Endothelial cell of umbilical vein (primary cell): ENCODE measurements around the gene NFYC. TPM values are rescaled to one million over a fixed set of nuclear protein-coding genes. Genes with fewer than 3 reads are reported as not detected.

Experiments
- BruUV-seq: library from RNA; stranded (reverse); fragments of 400-500 nt; replicated peaks from 2 replicates; lab custom pipeline; 2021; lab: Mats Ljungman, UMichigan
- CTCF ChIA-PET: fragments of 300-600, 350-600 bp; sonication (Branson Sonifier 250); formaldehyde crosslinking; loops from one replicate; lab custom pipeline; 2021; ENCODE audit warnings: antibody characterized with exemption, inconsistent platforms; lab: Charles Lee
- POLR2A ChIA-PET: fragments of 300-600, 350-600 bp; sonication (Branson Sonifier 250); formaldehyde crosslinking; loops from one replicate; lab custom pipeline; 2021; ENCODE audit warnings: antibody characterized with exemption, inconsistent platforms; lab: Charles Lee
- DNase-seq: peaks from one replicate; pipeline ENCODE4 v3.0.0-alpha.2; 2011; ENCODE audit warnings: low read depth, low spot score
- FAIRE-seq: peaks from 2 replicates; lab custom pipeline; 2011; peaks lifted over from hg19 to GRCh38; lab: Jason Lieb, UNC
- H2AFZ ChIP-seq: 2 replicates; pipeline ENCODE4 v1.6.0; 2012; ENCODE audit warnings: low read depth, low read length, control low read depth, inconsistent platforms
- H3K27ac ChIP-seq: 2 replicates; pipeline ENCODE4 v1.5.1; 2011; ENCODE audit warnings: low read depth, mild to moderate bottlenecking, control low read depth, low read length, moderate library complexity; ENCODE audit not compliant: insufficient read depth
- H3K27me3 ChIP-seq, 2 experiments: 2 replicates each; pipeline versions ENCODE4 v1.6.0 to v1.6.1; 2011; ENCODE audit warnings: low read length in 2 of 2, mixed read lengths in 1 of 2; ENCODE audit not compliant: control insufficient read depth in 2 of 2, insufficient read depth in 2 of 2
- H3K36me3 ChIP-seq, 2 experiments: 2 replicates in 1 of 2; 3 replicates in 1 of 2; pipeline ENCODE4 v1.5.1; 2011; ENCODE audit warnings: low read length in 2 of 2, mild to moderate bottlenecking in 1 of 2, moderate library complexity in 1 of 2; ENCODE audit not compliant: control insufficient read depth in 2 of 2, insufficient read depth in 2 of 2; ENCODE audit errors: extremely low read depth in 1 of 2
- H3K4me1 ChIP-seq: 3 replicates; pipeline ENCODE4 v1.5.1; 2011; ENCODE audit warnings: mild to moderate bottlenecking, low read length; ENCODE audit not compliant: control insufficient read depth, insufficient read depth; ENCODE audit errors: extremely low read depth
- H3K4me2 ChIP-seq: 2 replicates; pipeline ENCODE4 v1.6.1; 2011; ENCODE audit warnings: low read length, control low read depth, mixed read lengths; ENCODE audit not compliant: insufficient read depth
- H3K4me3 ChIP-seq, 3 experiments: fragments of 200-600 bp in 1 of 3; sonication (generic), shearing (Covaris generic) in 1 of 3; replicated peaks in 1 of 3; 2 replicates each; pipeline ENCODE4 v1.5.1; 2011 to 2016; ENCODE audit warnings: control low read depth in 3 of 3, low read length in 3 of 3, mild to moderate bottlenecking in 2 of 3, inconsistent platforms in 1 of 3, low read depth in 1 of 3, moderate library complexity in 1 of 3; ENCODE audit not compliant: insufficient read depth in 1 of 3
- H3K79me2 ChIP-seq: 2 replicates; pipeline ENCODE4 v1.6.0; 2012; ENCODE audit warnings: low read length, inconsistent platforms; ENCODE audit not compliant: control insufficient read depth, insufficient read depth
- H3K9ac ChIP-seq: replicated peaks from 2 replicates; pipeline ENCODE3; 2011; ENCODE audit warnings: low read length, control low read depth; ENCODE audit not compliant: insufficient read depth; ENCODE audit errors: extremely low read depth
- H3K9me1 ChIP-seq: replicated peaks from 3 replicates; pipeline ENCODE4 v1.6.0; 2011; ENCODE audit warnings: mild to moderate bottlenecking, low read length; ENCODE audit not compliant: control insufficient read depth, insufficient read depth; ENCODE audit errors: extremely low read depth
- H3K9me3 ChIP-seq: replicated peaks from 2 replicates; pipeline ENCODE4 v1.5.1; 2012; ENCODE audit warnings: low read length, inconsistent platforms; ENCODE audit not compliant: control insufficient read depth, insufficient read depth
- H4K20me1 ChIP-seq: replicated peaks from 2 replicates; pipeline ENCODE3; 2011; ENCODE audit warnings: mild to moderate bottlenecking, low read length; ENCODE audit not compliant: control insufficient read depth, insufficient read depth; ENCODE audit errors: extremely low read depth
- EZH2 ChIP-seq: IDR thresholded peaks from 2 replicates; pipeline ENCODE4 v1.6.1; 2012; ENCODE audit warnings: borderline replicate concordance, low read depth, mild to moderate bottlenecking, moderate library complexity, low read length, inconsistent platforms; ENCODE audit not compliant: severe bottlenecking
- GATA2 ChIP-seq: IDR thresholded peaks from 2 replicates; pipeline ENCODE4 v1.7.0; 2011; ENCODE audit warnings: low read depth, mild to moderate bottlenecking, moderate library complexity, mixed read lengths, low read length; ENCODE audit not compliant: insufficient read length, insufficient read depth
- POLR2A ChIP-seq: IDR thresholded peaks from 2 replicates; pipeline ENCODE4 v1.6.1; 2012; ENCODE audit warnings: low read depth, mild to moderate bottlenecking, control low read depth, low read length
- POLR2AphosphoS5 ChIP-seq: IDR thresholded peaks from 2 replicates; pipeline ENCODE4 v1.6.1; 2012; ENCODE audit warnings: low read depth, mild to moderate bottlenecking, control low read depth, low read length, moderate library complexity; ENCODE audit not compliant: insufficient read depth
- dilution Hi-C: fragments of 300-500 bp; cut with MboI; formaldehyde crosslinking; loops from one replicate; pipeline ENCODE4 v1.15.0; 2019; ENCODE audit warnings: low sequenced_read_pairs; ENCODE audit not compliant: extremely low pct_ligation_motif_present
- intact Hi-C: fragments of 100-400 bp; cut with micrococcal nuclease; formaldehyde crosslinking; loops from one replicate; pipeline ENCODE4 v1.10.0; 2022
- polyA plus RNA-seq, 4 experiments: library from polyadenylated mRNA; depleted of rRNA in 3 of 4; stranded (reverse) in 3 of 4; unstranded in 1 of 4; fragments of >200 nt; gene quantifications; 2 replicates each; pipeline versions ENCODE4 v1.2.1 to v1.2.3, GENCODE V29; 2011 to 2012; ENCODE audit warnings: missing spikeins in 1 of 4
- total RNA-seq: library from RNA; stranded (reverse); gene quantifications from 2 replicates; pipeline ENCODE4 v1.2.3, GENCODE V29; 2021
- TF ChIP-seq, protein P1 (sequence below), 2 donors: IDR thresholded peaks; 1 replicate in 1 of 2; 2 replicates in 1 of 2; pipeline ENCODE4 v1.5.1; 2011; ENCODE audit warnings: low read length in 2 of 2, mild to moderate bottlenecking in 2 of 2, moderate library complexity in 2 of 2, control low read depth in 1 of 2, inconsistent platforms in 1 of 2, low read depth in 1 of 2; ENCODE audit not compliant: insufficient read depth in 1 of 2; ENCODE audit errors: extremely low read depth in 1 of 2
- TF ChIP-seq, protein P2 (sequence below): IDR thresholded peaks from 2 replicates; pipeline ENCODE4 v1.6.1; 2011; ENCODE audit not compliant: insufficient read depth, insufficient read length

NFYC gene
- total and polyA plus RNA-seq, 2 donors (not counting 3 experiments of a cell fraction or from before 2014, with no cell fraction given): 51.1 to 81.7 TPM

DNA sequence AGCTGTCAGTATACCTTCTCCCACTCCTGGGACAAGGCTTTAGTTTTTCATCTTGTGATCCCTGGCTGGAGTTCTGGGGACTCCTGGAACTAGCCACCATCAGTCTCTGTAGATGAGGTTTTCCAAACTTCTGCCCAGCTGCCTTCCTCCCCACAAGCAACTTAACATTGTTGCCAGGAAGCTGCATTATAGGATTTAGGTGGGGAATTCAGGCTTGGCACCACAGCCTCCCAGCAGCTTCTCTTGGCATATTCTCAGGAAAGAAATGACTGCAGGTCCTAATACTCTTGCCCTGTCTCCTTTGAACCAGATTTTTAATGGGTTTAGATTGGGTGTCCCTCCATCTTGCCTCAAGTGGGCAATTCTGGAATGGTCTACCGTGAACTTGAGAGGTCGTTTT, 73.5 kb downstream of the NFYC start:
- Histone ChIP-seq H3K9me3 (no peaks in the 10 kb centered on the region), H3K79me2 (no peaks in the 10 kb centered on the region), H3K27me3 (no peaks in the 10 kb centered on the region), H3K27ac (no peak overlapping the region), H3K9me1 (no peaks in the 10 kb centered on the region), H2AFZ (no peak overlapping the region), H3K4me2 (no peak overlapping the region), H3K9ac (no peak overlapping the region), H4K20me1 (no peaks in the 10 kb centered on the region), H3K4me3 (no peak overlapping the region), H3K4me1 (no peaks in the 10 kb centered on the region), H3K36me3 (peaks cover 6 to 22% of the 10 kb centered on the region in 2 experiments)
- TF ChIP-seq POLR2AphosphoS5: no peak
- TF ChIP-seq, protein P1, sequence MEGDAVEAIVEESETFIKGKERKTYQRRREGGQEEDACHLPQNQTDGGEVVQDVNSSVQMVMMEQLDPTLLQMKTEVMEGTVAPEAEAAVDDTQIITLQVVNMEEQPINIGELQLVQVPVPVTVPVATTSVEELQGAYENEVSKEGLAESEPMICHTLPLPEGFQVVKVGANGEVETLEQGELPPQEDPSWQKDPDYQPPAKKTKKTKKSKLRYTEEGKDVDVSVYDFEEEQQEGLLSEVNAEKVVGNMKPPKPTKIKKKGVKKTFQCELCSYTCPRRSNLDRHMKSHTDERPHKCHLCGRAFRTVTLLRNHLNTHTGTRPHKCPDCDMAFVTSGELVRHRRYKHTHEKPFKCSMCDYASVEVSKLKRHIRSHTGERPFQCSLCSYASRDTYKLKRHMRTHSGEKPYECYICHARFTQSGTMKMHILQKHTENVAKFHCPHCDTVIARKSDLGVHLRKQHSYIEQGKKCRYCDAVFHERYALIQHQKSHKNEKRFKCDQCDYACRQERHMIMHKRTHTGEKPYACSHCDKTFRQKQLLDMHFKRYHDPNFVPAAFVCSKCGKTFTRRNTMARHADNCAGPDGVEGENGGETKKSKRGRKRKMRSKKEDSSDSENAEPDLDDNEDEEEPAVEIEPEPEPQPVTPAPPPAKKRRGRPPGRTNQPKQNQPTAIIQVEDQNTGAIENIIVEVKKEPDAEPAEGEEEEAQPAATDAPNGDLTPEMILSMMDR (IDR thresholded peaks at IDR 0.05; ENCODE audit: extremely low read depth in 1 of 2, insufficient read depth in 1 of 2, low read depth in 1 of 2, low read length in 2 of 2): no peak
- intact Hi-C loops: no loop called here
- BruUV-seq: no TSS peak
- FAIRE-seq (no peak), DNase-seq (no peak)
- ChIA-PET POLR2A (no interaction called here), CTCF (interaction anchor here (0.7 to 3.2 kb wide), 12 partner anchors 9 to 188 kb away, joined by 3 to 53 read pairs (median 4); no protein-coding TSS in a partner anchor)
- dilution Hi-C loops: no loop called here

GRCh38 chr1:40766017-40766416, 74.5 kb downstream of the NFYC start:
- Histone ChIP-seq H3K36me3 (peaks cover 6 to 22% of the 10 kb centered on the region in 2 experiments), H3K4me2 (no peak overlapping the region), H4K20me1 (no peaks in the 10 kb centered on the region), H3K9ac (no peak overlapping the region), H3K79me2 (no peaks in the 10 kb centered on the region), H2AFZ (no peak overlapping the region), H3K27me3 (no peaks in the 10 kb centered on the region), H3K27ac (no peak overlapping the region), H3K4me1 (no peaks in the 10 kb centered on the region), H3K4me3 (no peak overlapping the region), H3K9me1 (no peaks in the 10 kb centered on the region), H3K9me3 (no peaks in the 10 kb centered on the region)
- BruUV-seq: no TSS peak
- no peak for TF ChIP-seq POLR2AphosphoS5
- no peak for TF ChIP-seq GATA2
- TF ChIP-seq, protein P2, sequence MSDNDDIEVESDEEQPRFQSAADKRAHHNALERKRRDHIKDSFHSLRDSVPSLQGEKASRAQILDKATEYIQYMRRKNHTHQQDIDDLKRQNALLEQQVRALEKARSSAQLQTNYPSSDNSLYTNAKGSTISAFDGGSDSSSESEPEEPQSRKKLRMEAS: no peak
- no peak for TF ChIP-seq EZH2
- no peak for TF ChIP-seq POLR2A
- no peak for FAIRE-seq
- POLR2A ChIA-PET: no interaction called here
- DNase-seq: no peak
- intact Hi-C loops (no loop called here), dilution Hi-C loops (no loop called here)
- CTCF ChIA-PET: interaction anchor here (1.1 to 3.2 kb wide), 6 partner anchors 8 to 183 kb away, joined by 3 to 53 read pairs (median 4); no protein-coding TSS in a partner anchor
